ENCODE measurements around the gene TTC3.

GRCh38 chr21:37200641-37201480 is 127.8 kb downstream of the TTC3 start:
- no peak for TF ChIP-seq POLR2A (IDR thresholded peaks at IDR 0.05; ENCODE audit: low read depth, low read length)
- TF ChIP-seq TAF1 (IDR thresholded peaks at IDR 0.05; ENCODE audit: low read depth, low read length) = no peak
- TF ChIP-seq POLR2AphosphoS5 (IDR thresholded peaks at IDR 0.05; ENCODE audit: low read depth, low read length) = no peak
- TF ChIP-seq SPI1 (IDR thresholded peaks at IDR 0.05; ENCODE audit: low read depth, low read length) = no peak
- no peak for TF ChIP-seq POU2F2 (IDR thresholded peaks at IDR 0.05; ENCODE audit: low read depth, low read length)

Data from GM12891 (cell line).